HG03139 (cell line): ENCODE results near the gene POLR2F.

Source experiments
- ATAC-seq: cut with Tn5 transposase; IDR thresholded peaks from one replicate; pipeline ENCODE4 v1.9.1; 2021; ENCODE audit not compliant: unreplicated experiment

The POLR2F gene

GRCh38 chr22:37999640-38000272 is 46.3 kb downstream of the POLR2F start:
- no peak for ATAC-seq

GRCh38 chr22:38005943-38006342 is 52.4 kb downstream of the POLR2F start:
- no peak for ATAC-seq

GRCh38 chr22:38006906-38007305 is 53.4 kb downstream of the POLR2F start:
- no peak for ATAC-seq

- ATAC-seq = no peak
Measured at GRCh38 chr22:38007330-38007902, 53.9 kb downstream of the POLR2F start.

- no peak for ATAC-seq
Measured at GRCh38 chr22:38009000-38009806, 55.7 kb downstream of the POLR2F start.

GRCh38 chr22:38012604-38013072 is 59.1 kb downstream of the POLR2F start:
- ATAC-seq = no peak

- ATAC-seq = no peak
Measured at GRCh38 chr22:38014083-38014482, 60.6 kb downstream of the POLR2F start.

GRCh38 chr22:38016182-38017151 is 63.0 kb downstream of the POLR2F start:
- ATAC-seq = no peak

GRCh38 chr22:38017272-38017920 is 63.9 kb downstream of the POLR2F start:
- no peak for ATAC-seq

- ATAC-seq = no peak
Measured at GRCh38 chr22:38017939-38018885, 64.7 kb downstream of the POLR2F start.
